ENCODE results near the gene SETD4. TPM values are rescaled to one million over a fixed set of nuclear protein-coding genes. Genes with fewer than 3 reads are reported as not detected.
"Not testable (repeated sequence)": the region's sequence is repeated elsewhere in the genome, so short reads cannot be mapped to it uniquely, and the experiment has no call there.

Gene SETD4
- 11.5 and 15.6 TPM in 2 replicates for total RNA-seq (2014; rRNA removed; shearing (Covaris generic))
- polyA plus RNA-seq (2015; cell fraction: cytosol; rRNA removed): 11.0 and 11.1 TPM in 2 replicates
- 67.9 and 71.1 TPM in 2 replicates for polyA plus RNA-seq (2015; cell fraction: nucleus; rRNA removed)

DNA sequence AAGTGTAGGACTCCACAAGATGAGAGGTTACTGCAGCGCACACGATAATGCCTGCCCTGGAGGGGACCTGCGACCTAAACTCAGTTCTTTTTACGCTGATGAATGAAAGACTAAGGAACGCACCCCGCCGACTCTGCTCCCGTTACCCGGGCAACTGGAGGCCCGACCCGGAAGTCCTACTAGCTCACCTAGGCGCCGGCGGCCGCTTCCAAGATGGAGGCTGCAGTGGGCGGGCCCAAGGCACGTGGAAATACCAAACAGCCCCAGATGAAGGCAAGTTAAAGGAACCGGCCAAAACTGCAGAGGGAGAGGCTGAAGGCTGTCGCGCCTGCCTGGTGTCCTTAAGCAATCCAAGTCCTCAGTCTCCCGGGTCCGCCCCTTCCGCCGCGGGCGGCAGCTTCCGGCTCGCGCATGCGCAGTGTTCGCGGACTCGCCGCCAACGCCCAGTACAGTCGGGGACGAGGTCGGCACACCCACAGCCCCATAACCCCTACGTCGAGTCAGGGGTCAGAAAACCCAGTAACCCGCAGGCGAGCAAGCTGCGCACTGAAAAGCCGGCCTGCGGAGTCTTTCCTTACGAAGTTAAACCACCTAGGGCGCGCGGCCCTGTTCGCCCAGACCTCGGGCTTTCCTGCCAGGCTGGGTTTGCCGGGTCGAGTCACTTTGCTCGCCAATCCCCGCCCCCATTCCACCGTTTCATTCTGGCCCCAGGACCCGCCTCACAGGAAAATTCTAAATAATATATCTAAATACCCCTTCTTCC, at the start of gene SETD4:
TSS of gene SETD4 (minus strand) at position 368 of the 763 bp plus-strand sequence. CDS start 1,638 bp downstream, outside the sequence.
- peak; percentile 88 for DNase-seq (ENCODE audit: low read depth, low spot score)
- in situ Hi-C loops (cut with HindIII; ENCODE audit: low pct_unique_long_range_greater_than_20kb, low sequenced_read_pairs): no loop called here

- DNase-seq (ENCODE audit: low read depth, low spot score): no peak
- in situ Hi-C loops (cut with HindIII; ENCODE audit: low pct_unique_long_range_greater_than_20kb, low sequenced_read_pairs): no loop called here
Observed at GRCh38 chr21:36109868-36110267, 49.5 kb upstream of the SETD4 start.

GRCh38 chr21:36105327-36105842, 45.1 kb upstream of the SETD4 start:
- in situ Hi-C loops (cut with HindIII; ENCODE audit: low pct_unique_long_range_greater_than_20kb, low sequenced_read_pairs): no loop called here
- DNase-seq (ENCODE audit: low read depth, low spot score): no peak

DNA sequence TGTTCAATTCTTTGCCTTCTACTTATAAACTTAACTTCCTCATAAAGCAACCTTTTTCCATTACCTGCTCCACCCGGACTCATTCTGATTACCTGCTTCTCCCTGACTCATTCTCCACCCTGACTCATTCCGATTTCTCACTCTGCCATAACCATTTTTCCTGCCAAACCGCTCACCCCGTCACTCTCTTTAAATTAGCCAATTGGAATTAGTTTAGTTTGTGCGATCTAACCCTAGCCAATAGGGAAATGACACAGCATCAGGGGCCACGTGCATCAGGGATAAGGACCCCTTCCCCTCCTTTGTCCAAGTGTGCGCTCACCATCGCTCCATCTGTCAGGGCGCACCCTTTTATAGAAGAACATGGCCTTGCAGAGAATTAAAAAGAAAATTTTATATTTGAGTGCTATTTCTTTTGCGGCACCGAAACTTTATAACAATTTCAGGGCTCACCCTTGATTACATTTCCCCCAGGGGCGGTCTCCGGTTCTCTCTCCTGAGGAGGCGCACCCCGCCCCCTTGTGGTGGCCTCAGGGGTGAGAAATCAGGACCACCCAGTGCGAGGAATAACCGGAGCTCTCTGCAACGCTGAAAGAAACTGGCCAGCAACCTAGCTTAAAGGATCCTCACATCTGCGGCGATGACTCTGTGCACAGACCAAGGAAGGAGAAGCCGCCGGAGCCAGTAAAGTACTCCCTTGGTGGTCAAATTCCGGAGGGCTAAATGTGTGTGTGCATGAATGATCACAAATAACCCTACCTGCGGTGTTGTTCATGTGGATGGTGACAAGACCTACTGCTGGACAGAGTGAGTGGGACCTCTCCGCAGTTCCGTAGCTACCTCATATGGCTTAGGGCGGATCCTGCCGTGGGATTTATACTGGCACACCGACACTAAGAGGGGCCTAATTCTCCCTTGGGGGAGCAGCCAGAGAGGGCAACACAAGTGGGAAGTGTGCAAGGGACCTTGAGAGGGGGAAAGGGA, 44.3 kb upstream of the SETD4 start:
- DNase-seq (ENCODE audit: low read depth, low spot score): peak; percentile 31

DNA sequence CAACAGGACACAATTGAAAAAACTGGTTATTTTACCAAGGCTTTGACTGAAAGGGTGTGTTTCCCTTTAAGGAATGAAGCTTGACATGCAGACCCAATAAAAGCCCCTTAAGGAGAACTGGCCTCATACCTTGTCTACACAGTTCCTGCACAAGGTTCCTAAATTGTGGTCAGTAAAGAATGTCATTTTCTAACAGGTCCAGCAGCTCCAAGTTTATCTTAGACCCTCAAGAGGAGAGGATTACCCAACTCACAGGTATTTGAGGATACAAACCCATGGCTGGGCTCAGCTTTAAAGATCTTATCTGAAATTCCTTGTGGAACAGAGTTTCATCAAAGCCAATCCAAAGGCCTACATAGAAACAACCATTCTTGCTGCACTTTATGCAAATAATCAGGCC, 43.1 kb upstream of the SETD4 start:
- in situ Hi-C loops (cut with HindIII; ENCODE audit: low pct_unique_long_range_greater_than_20kb, low sequenced_read_pairs): no loop called here
- no peak for DNase-seq (ENCODE audit: low read depth, low spot score)

More for the DNA sequence above, 44.3 kb upstream of the SETD4 start:
- in situ Hi-C loops (cut with HindIII; ENCODE audit: low pct_unique_long_range_greater_than_20kb, low sequenced_read_pairs): no loop called here

DNA sequence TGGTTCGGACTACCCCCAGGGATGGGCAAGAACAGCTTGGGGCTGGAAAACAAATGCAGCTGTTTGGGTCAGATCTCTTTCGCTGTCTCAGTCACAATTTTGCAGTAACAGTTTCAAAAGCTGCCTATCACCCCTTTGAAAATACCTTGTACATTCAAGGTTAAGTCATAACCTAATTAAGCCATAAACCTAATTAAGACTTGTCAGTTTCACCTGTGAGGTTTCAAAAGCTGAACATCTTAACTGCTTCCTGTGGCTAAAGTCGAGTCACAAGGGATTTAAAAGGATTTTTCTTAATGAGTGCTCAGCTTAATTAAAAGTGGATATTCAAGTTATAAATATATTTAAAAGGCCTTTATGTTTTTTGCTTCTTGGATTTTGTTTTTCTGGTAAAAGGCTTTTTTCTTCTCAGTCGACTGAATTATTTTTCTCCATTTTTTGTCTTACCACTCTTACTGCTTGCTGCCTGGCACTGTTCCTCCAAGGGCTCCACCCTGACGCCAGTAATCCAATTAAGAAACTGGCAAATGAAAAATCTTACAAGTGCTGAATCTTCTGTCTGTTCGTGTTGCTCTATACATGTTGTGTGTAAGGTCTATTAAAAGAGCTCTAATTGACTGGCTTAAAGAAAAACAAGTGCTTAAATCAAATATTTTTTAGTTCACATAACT, 40.8 kb upstream of the SETD4 start:
- in situ Hi-C loops (cut with HindIII; ENCODE audit: low pct_unique_long_range_greater_than_20kb, low sequenced_read_pairs): no loop called here

DNA sequence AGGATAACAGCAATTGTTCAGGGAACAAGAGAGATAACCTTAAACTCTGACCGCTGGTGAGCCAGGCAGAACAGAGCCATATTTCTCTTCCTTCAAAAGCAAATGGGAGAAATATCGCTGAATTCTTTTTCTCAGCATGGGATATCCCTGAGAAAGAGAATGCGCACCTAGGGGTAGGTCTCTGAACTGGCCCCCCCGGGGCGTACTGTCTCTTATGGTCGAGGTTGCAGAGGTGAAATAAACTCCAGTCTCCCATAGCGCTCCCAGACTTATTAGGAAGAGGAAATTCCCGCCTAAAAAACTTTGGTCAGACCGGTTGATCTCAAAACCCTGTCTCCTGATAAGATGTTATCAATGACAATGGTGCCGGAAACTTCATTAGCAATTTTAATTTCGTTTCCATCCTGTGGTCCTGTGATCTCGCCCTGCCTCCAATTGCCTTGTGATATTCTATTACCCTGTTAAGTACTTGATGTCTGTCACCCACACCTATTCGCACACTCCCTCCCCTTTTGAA, 39.4 kb upstream of the SETD4 start:
- in situ Hi-C loops (cut with HindIII; ENCODE audit: low pct_unique_long_range_greater_than_20kb, low sequenced_read_pairs); DNase-seq (ENCODE audit: low read depth, low spot score): not testable (repeated sequence)

More for the DNA sequence above, 40.8 kb upstream of the SETD4 start:
- no peak for DNase-seq (ENCODE audit: low read depth, low spot score)

- no peak for DNase-seq (ENCODE audit: low read depth, low spot score)
- in situ Hi-C loops (cut with HindIII; ENCODE audit: low pct_unique_long_range_greater_than_20kb, low sequenced_read_pairs): no loop called here
Observed at GRCh38 chr21:36099000-36099399, 38.7 kb upstream of the SETD4 start.

GRCh38 chr21:36098182-36098532, 37.8 kb upstream of the SETD4 start:
- in situ Hi-C loops (cut with HindIII; ENCODE audit: low pct_unique_long_range_greater_than_20kb, low sequenced_read_pairs): no loop called here
- no peak for DNase-seq (ENCODE audit: low read depth, low spot score)

DNA sequence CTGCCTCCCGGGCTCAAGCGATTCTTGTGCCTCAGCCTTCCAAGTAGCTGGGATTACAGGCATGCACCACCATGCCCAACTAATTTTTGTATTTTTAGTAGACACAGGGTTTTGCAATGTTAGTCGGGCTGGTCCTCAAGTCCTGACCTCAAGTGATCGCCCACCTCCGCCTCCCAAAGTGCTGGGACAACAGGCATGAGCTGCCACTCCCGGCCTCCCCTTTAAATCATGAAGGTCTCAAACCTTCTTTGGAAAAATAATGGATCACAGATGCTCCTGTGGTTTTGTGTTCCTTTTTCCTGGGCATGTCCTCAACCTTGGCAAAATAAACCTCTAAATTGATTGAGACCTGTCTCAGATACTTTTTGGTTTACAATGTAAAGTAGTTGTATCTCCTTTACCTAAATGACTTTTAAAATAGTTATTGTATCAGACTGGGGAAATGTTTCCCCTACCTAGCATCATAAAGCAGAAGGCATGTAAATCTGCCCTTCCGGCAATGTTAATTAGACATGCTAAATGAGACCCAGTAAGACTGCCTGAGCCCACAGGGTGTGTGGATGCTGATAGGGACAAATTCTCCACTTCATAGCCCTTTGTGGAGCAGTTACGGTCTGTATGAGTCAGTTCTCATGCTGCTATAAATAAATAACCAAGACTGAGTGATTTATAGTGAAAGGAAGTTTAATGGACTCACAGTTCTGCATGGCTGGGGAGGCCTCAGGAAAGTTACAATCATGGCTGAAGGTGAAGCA, 37.3 kb upstream of the SETD4 start:
- in situ Hi-C loops (cut with HindIII; ENCODE audit: low pct_unique_long_range_greater_than_20kb, low sequenced_read_pairs): no loop called here
- DNase-seq (ENCODE audit: low read depth, low spot score): no peak

GRCh38 chr21:36096398-36097290, 36.3 kb upstream of the SETD4 start:
- no peak for DNase-seq (ENCODE audit: low read depth, low spot score)
- in situ Hi-C loops (cut with HindIII; ENCODE audit: low pct_unique_long_range_greater_than_20kb, low sequenced_read_pairs): no loop called here

DNA sequence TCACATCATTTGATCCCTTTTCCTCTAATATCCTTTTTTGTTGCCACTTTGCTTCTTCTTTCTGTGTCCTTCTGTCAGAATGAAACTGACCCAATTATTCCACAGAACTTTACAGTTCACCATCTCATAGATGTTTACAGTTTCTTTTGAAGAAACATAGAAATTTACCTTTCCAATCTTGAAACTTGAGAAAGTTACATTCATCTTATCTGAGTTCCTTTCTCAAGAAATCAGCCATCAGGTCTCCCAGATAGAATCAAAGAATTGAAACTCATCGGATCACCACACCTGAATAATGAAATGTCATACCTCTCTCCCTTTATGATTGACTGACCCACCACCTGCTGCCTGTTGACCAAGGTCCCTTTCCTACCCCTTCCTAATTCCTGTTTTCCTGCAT, 33.2 kb upstream of the SETD4 start:
- in situ Hi-C loops (cut with HindIII; ENCODE audit: low pct_unique_long_range_greater_than_20kb, low sequenced_read_pairs): no loop called here

DNA sequence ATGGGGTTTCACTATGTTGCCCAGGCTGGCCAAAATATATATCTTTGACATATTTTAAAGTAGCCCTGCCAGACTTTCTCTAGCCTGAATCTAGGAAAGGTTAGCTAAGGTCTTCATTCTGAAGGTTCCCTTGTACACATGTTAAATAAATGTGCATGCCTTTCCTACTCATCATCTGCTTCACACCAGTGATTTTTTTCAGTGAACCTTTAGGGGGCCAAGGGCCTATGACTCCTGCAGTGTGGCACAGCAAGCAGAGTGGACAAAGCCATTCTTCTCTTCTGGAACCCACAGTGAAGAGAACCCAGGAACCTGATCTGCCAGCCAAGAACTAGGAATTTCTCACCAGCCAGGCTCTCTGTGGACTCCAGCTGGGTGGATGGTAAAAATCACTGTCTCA, 32.4 kb upstream of the SETD4 start:
- in situ Hi-C loops (cut with HindIII; ENCODE audit: low pct_unique_long_range_greater_than_20kb, low sequenced_read_pairs): no loop called here
- DNase-seq (ENCODE audit: low read depth, low spot score): no peak

More for the DNA sequence above, 33.2 kb upstream of the SETD4 start:
- DNase-seq (ENCODE audit: low read depth, low spot score): no peak

- no peak for DNase-seq (ENCODE audit: low read depth, low spot score)
- in situ Hi-C loops (cut with HindIII; ENCODE audit: low pct_unique_long_range_greater_than_20kb, low sequenced_read_pairs): no loop called here
Observed at GRCh38 chr21:36089946-36090345, 29.6 kb upstream of the SETD4 start.

DNA sequence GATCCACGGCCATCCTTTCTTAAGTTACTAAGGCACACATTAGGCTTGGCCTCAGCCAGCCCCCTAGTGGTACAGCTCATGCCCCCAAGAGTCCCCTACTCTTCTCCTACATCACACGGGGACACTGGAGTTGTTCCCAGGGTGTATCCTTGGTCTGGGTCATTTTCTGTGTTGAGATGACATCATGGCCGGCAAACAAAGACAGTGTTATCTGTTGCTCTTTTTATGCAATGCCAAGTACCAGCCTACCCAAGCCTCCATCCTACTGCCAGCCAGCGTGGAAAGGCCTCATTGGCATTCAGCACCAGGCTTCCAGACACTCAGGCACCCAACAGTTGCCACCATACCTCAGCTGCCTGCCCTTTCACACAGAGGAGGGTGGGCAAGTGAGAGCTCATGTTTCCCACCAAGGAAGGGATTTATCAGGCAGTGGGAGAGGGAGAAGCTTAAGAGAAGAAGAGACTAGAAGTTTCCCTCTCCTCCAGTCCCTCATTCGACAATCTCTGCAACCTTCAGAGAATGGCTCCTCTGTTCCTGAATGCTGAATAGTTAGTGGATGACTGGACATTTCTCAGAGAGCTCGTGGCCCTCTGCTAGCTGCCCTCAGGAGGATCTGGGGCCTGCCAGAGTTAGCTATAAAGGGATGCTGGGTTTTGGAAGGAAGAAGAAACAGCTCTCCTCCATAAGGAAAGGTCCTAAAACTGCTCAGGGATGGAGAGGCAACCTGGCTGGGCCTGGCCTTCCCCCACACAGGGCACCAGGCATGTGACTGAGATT, 27.2 kb upstream of the SETD4 start:
- in situ Hi-C loops (cut with HindIII; ENCODE audit: low pct_unique_long_range_greater_than_20kb, low sequenced_read_pairs): no loop called here
- DNase-seq (ENCODE audit: low read depth, low spot score): peak; percentile 76
